Stimulated activated CD4-positive, alpha-beta T cell treated with anti-CD3 and anti-CD28 coated beads, Interleukin-15, amount 100 ng/mL, for 24 hours (primary cell): ENCODE results near the gene MAP3K8.
"Not testable (repeated sequence)": the region's sequence is repeated elsewhere in the genome, so short reads cannot be mapped to it uniquely, and the experiment has no call there.

ENCODE experiments used
- DNase-seq: peaks from one replicate; pipeline ENCODE4 v3.0.0-alpha.2; 2020

MAP3K8 gene

GRCh38 chr10:30423655-30424275, 10.2 kb upstream of the MAP3K8 start:
- not testable (repeated sequence) for DNase-seq

GRCh38 chr10:30425336-30426075, 8.5 kb upstream of the MAP3K8 start:
- no peak for DNase-seq

- no peak for DNase-seq
Observed at GRCh38 chr10:30430544-30431298, 3.3 kb upstream of the MAP3K8 start.

- DNase-seq, result no peak
Observed at GRCh38 chr10:30431435-30431911, 2.5 kb upstream of the MAP3K8 start.

- DNase-seq, result no peak
Observed at GRCh38 chr10:30432622-30433305, 1.2 kb upstream of the MAP3K8 start.

- peak; percentile 71 for DNase-seq
Observed at GRCh38 chr10:30433306-30433729, 666 bp upstream of the MAP3K8 start.

GRCh38 chr10:30434273-30435072, 489 bp downstream of the MAP3K8 start:
- peak; percentile 80 for DNase-seq

- peak; percentile 18 for DNase-seq
Observed at GRCh38 chr10:30435073-30435422, 1.1 kb downstream of the MAP3K8 start.

- DNase-seq, result not testable (repeated sequence)
Observed at GRCh38 chr10:30435499-30436167, 1.6 kb downstream of the MAP3K8 start.

GRCh38 chr10:30436191-30436611, 2.2 kb downstream of the MAP3K8 start:
- peak; percentile 29 for DNase-seq

- no peak for DNase-seq
Observed at GRCh38 chr10:30436671-30437030, 2.7 kb downstream of the MAP3K8 start.

- peak; percentile 62 for DNase-seq
Observed at GRCh38 chr10:30437031-30437841, 3.3 kb downstream of the MAP3K8 start.

- peak; percentile 16 for DNase-seq
Observed at GRCh38 chr10:30438021-30438850, 4.3 kb downstream of the MAP3K8 start.

- DNase-seq, result no peak
Observed at GRCh38 chr10:30439931-30440330, 5.9 kb downstream of the MAP3K8 start.

GRCh38 chr10:30442019-30442606, 8.1 kb downstream of the MAP3K8 start:
- DNase-seq, result no peak

GRCh38 chr10:30443049-30443448, 9.1 kb downstream of the MAP3K8 start:
- no peak for DNase-seq

GRCh38 chr10:30445711-30446110, 11.7 kb downstream of the MAP3K8 start:
- no peak for DNase-seq

GRCh38 chr10:30447125-30447799, 13.3 kb downstream of the MAP3K8 start:
- peak; percentile 14 for DNase-seq

- DNase-seq, result no peak
Observed at GRCh38 chr10:30448092-30448491, 14.1 kb downstream of the MAP3K8 start.
